Glutamatergic neuron (in vitro differentiated cells): ENCODE measurements around the gene ACVR1B. TPM values are rescaled to one million over a fixed set of nuclear protein-coding genes. Genes with fewer than 3 reads are reported as not detected.

ENCODE experiments used
- DNase-seq: peaks from one replicate; pipeline ENCODE4 v3.0.0; 2022
- H3K27ac Mint-ChIP-seq: one replicate; pipeline ENCODE4 v1.8.0; 2020; ENCODE audit warnings: mild to moderate bottlenecking, mixed read lengths, inconsistent platforms; ENCODE audit not compliant: unreplicated experiment
- H3K27me3 Mint-ChIP-seq: one replicate; pipeline ENCODE4 v1.8.0; 2020; ENCODE audit warnings: mild to moderate bottlenecking, moderate library complexity, mixed read lengths, inconsistent platforms; ENCODE audit not compliant: unreplicated experiment
- H3K36me3 Mint-ChIP-seq: one replicate; pipeline ENCODE4 v1.8.0; 2020; ENCODE audit warnings: mild to moderate bottlenecking, mixed read lengths, inconsistent platforms; ENCODE audit not compliant: unreplicated experiment
- H3K4me1 Mint-ChIP-seq: one replicate; pipeline ENCODE4 v1.8.0; 2020; ENCODE audit warnings: mild to moderate bottlenecking, low read depth, mixed read lengths, inconsistent platforms; ENCODE audit not compliant: unreplicated experiment
- H3K4me3 Mint-ChIP-seq: one replicate; pipeline ENCODE4 v1.8.0; 2020; ENCODE audit warnings: mild to moderate bottlenecking, mixed read lengths, inconsistent platforms; ENCODE audit not compliant: unreplicated experiment
- H3K9me3 Mint-ChIP-seq: one replicate; pipeline ENCODE4 v1.8.0; 2020; ENCODE audit warnings: mild to moderate bottlenecking, moderate library complexity, mixed read lengths, inconsistent platforms; ENCODE audit not compliant: unreplicated experiment
- CTCF ChIP-seq: fragments of 200-600 bp; sonication (generic); IDR thresholded peaks from one replicate; pipeline ENCODE4 v1.5.0; 2021; ENCODE audit not compliant: partially characterized antibody, unreplicated experiment
- total RNA-seq: library from RNA; stranded (reverse); fragmentation: NEBNext Ultra II Directional; extraction: Animal tissue kit (Norgen Biotek cat#: 25700); gene quantifications from one replicate; pipeline ENCODE4 v1.2.1, GENCODE V29; 2021; ENCODE audit not compliant: unreplicated experiment

Gene ACVR1B
- total RNA-seq, 1 donor from 2014 or later: 50.2 TPM

- Mint-ChIP-seq H3K27me3 (peaks cover 10% of the 10 kb centered on the region), H3K4me1 (peaks cover 29% of the 10 kb centered on the region), H3K36me3 (no peaks in the 10 kb centered on the region), H3K27ac (no peak overlapping the region), H3K4me3 (peak overlapping the region; percentile 9), H3K9me3 (peaks cover 7% of the 10 kb centered on the region)
- no peak for TF ChIP-seq CTCF
- DNase-seq: no peak
Observed at GRCh38 chr12:52009081-52009751, 57.7 kb downstream of the ACVR1B start.

- no peaks in the 10 kb centered on the region for H3K36me3 Mint-ChIP-seq
- peaks cover 7% of the 10 kb centered on the region for H3K9me3 Mint-ChIP-seq
- peaks cover 21% of the 10 kb centered on the region for H3K4me1 Mint-ChIP-seq
- no peak for TF ChIP-seq CTCF
- peak overlapping the region; percentile 25 for H3K4me3 Mint-ChIP-seq
- peaks cover 11% of the 10 kb centered on the region for H3K27me3 Mint-ChIP-seq
- H3K27ac Mint-ChIP-seq: no peak overlapping the region
- peak; percentile 73 for DNase-seq
Observed at GRCh38 chr12:52010152-52010622, 58.7 kb downstream of the ACVR1B start.

- Mint-ChIP-seq H3K27me3 (peaks cover 12% of the 10 kb centered on the region), H3K27ac (peak overlapping the region; percentile 55), H3K9me3 (peaks cover 4% of the 10 kb centered on the region), H3K4me1 (peaks cover 16% of the 10 kb centered on the region), H3K4me3 (no peak overlapping the region), H3K36me3 (no peaks in the 10 kb centered on the region)
- TF ChIP-seq CTCF: no peak
- DNase-seq: no peak
Observed at GRCh38 chr12:52010692-52011601, 59.4 kb downstream of the ACVR1B start.

GRCh38 chr12:52011602-52012214, 60.2 kb downstream of the ACVR1B start:
- H3K27me3 Mint-ChIP-seq: peaks cover 11% of the 10 kb centered on the region
- H3K4me3 Mint-ChIP-seq: no peak overlapping the region
- no peak for DNase-seq
- peaks cover 2% of the 10 kb centered on the region for H3K36me3 Mint-ChIP-seq
- H3K27ac Mint-ChIP-seq: no peak overlapping the region
- H3K4me1 Mint-ChIP-seq: peaks cover 17% of the 10 kb centered on the region
- TF ChIP-seq CTCF: no peak
- peaks cover 1% of the 10 kb centered on the region for H3K9me3 Mint-ChIP-seq
